PC-9 (cell line): ENCODE data around the gene CLIC2. TPM values are rescaled to one million over a fixed set of nuclear protein-coding genes. Genes with fewer than 3 reads are reported as not detected.

Source experiments
- BruUV-seq: library from RNA; stranded (reverse); fragments of 400-500 nt; replicated peaks from 2 replicates; lab custom pipeline; 2021; lab: Mats Ljungman, UMichigan
- CTCF ChIA-PET: fragments of 300-600 bp; sonication (Branson Sonifier 250); formaldehyde crosslinking; loops from one replicate; lab custom pipeline; 2022; ENCODE audit warnings: antibody characterized with exemption; lab: Charles Lee
- POLR2A ChIA-PET: fragments of 300-600 bp; sonication (Branson Sonifier 250); formaldehyde crosslinking; loops from one replicate; lab custom pipeline; 2022; ENCODE audit warnings: antibody characterized with exemption; ENCODE audit not compliant: unreplicated experiment; lab: Charles Lee
- DNase-seq, 2 experiments: peaks; one replicate each; pipeline versions ENCODE4 v3.0.0 to v3.0.0-alpha.2; 2015 to 2022; ENCODE audit warnings: mixed read lengths in 1 of 2
- H2AFZ ChIP-seq: fragments of 200-600 bp; sonication (generic); 2 replicates; pipeline ENCODE4 v1.8.1; 2017; ENCODE audit warnings: antibody characterized with exemption
- H3F3A ChIP-seq: fragments of 200-600 bp; sonication (generic); 2 replicates; pipeline ENCODE4 v1.8.1; 2017; ENCODE audit warnings: antibody characterized with exemption, mild to moderate bottlenecking, low read depth; ENCODE audit not compliant: insufficient read depth
- H3K27ac ChIP-seq: fragments of 200-600 bp; sonication (generic); 2 replicates; pipeline ENCODE4 v1.6.1; 2016; ENCODE audit warnings: mixed run types
- H3K27me3 ChIP-seq: fragments of 200-600 bp; sonication (generic); 2 replicates; pipeline ENCODE4 v1.6.1; 2016; ENCODE audit warnings: low read depth, mixed run types; ENCODE audit not compliant: insufficient read depth
- H3K36me3 ChIP-seq: fragments of 200-600 bp; sonication (generic); 2 replicates; pipeline ENCODE4 v1.6.1; 2016; ENCODE audit warnings: low read depth, mixed run types
- H3K4me1 ChIP-seq: fragments of 200-600 bp; sonication (generic); replicated peaks from 2 replicates; pipeline ENCODE4 v1.6.1; 2016; ENCODE audit warnings: mixed run types; ENCODE audit not compliant: insufficient read depth
- H3K4me2 ChIP-seq: fragments of 200-600 bp; sonication (generic); 2 replicates; pipeline ENCODE4 v1.6.1; 2017; ENCODE audit warnings: mixed run types
- H3K4me3 ChIP-seq: fragments of 200-600 bp; sonication (generic); 2 replicates; pipeline ENCODE4 v1.6.1; 2016; ENCODE audit warnings: mixed run types
- H3K79me2 ChIP-seq: fragments of 200-600 bp; sonication (generic); 2 replicates; pipeline ENCODE4 v1.6.1; 2017; ENCODE audit warnings: low read depth, mixed run types
- H3K9me2 ChIP-seq: fragments of 200-600 bp; sonication (generic); 2 replicates; pipeline ENCODE4 v1.8.1; 2017; ENCODE audit warnings: mild to moderate bottlenecking; ENCODE audit not compliant: insufficient read depth
- H3K9me3 ChIP-seq: fragments of 200-600 bp; sonication (generic); 2 replicates; pipeline ENCODE4 v1.8.1; 2016; ENCODE audit warnings: low read depth; ENCODE audit not compliant: insufficient read depth
- H4K20me1 ChIP-seq: fragments of 200-600 bp; sonication (generic); 2 replicates; pipeline ENCODE4 v1.8.1; 2017; ENCODE audit not compliant: insufficient read depth
- EZH2 ChIP-seq: fragments of 200-600 bp; sonication (generic); IDR thresholded peaks from 2 replicates; pipeline ENCODE4 v1.8.0; 2017; ENCODE audit warnings: antibody characterized with exemption, low read depth
- intact Hi-C: fragments of 100-400 bp; cut with micrococcal nuclease; formaldehyde crosslinking; loops from one replicate; pipeline ENCODE4 v1.10.0; 2022; ENCODE audit not compliant: unreplicated experiment
- total RNA-seq: library from RNA; stranded (reverse); gene quantifications from 2 replicates; pipeline ENCODE4 v1.2.3, GENCODE V29; 2021
- TF ChIP-seq, protein P1 (sequence below): fragments of 200-600 bp; sonication (generic); conservative IDR thresholded peaks from 2 replicates; pipeline ENCODE4 v1.6.1; 2017; ENCODE audit warnings: mixed run types, antibody characterized with exemption, mild to moderate bottlenecking, moderate library complexity

The CLIC2 gene
- total RNA-seq, 1 experiment from 2014 or later, result 0.17 TPM

DNA sequence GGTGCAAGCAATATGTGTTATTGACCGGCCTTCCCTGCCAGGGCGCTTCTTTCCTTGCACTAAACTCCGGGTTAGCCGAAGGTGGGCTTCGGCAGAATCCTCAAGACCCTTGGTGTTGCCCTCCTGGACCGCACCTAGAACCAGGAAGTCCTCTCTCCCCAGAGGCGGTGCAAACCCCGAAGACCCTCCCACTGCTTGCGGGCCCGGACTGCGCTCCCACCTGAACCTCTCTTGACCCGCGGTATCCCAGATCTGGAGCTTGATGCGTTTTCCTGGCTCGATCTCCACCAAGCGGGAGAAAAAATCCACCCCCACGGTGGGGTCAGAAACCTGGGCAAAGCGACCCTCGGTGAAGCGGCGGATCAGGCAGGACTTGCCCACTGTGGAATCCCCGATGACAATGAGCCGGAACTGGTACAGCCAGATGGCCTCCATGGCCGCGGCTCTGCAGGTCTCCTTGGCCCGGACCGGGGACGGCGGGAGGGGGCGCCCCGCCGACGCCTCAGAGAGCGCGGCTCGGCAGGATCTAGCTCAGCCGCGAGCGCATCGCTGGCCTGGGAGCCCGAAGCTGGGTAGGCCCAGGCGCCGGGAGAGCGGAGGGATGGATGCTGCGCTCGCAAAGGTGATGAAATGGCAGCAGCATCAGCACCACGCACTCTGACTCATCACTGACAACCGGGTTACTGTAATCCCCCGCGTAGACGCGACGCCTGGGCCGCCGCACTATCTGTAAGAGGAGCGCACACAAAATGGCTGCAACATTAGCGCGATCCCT is 70.4 kb downstream of the CLIC2 start, which contains the start of gene RAB39B:
TSS of gene RAB39B (minus strand) at position 638 of the 775 bp plus-strand sequence. CDS start at position 435, 203 bp downstream.
- intact Hi-C loops, result no loop called here
- TF ChIP-seq, protein P1, sequence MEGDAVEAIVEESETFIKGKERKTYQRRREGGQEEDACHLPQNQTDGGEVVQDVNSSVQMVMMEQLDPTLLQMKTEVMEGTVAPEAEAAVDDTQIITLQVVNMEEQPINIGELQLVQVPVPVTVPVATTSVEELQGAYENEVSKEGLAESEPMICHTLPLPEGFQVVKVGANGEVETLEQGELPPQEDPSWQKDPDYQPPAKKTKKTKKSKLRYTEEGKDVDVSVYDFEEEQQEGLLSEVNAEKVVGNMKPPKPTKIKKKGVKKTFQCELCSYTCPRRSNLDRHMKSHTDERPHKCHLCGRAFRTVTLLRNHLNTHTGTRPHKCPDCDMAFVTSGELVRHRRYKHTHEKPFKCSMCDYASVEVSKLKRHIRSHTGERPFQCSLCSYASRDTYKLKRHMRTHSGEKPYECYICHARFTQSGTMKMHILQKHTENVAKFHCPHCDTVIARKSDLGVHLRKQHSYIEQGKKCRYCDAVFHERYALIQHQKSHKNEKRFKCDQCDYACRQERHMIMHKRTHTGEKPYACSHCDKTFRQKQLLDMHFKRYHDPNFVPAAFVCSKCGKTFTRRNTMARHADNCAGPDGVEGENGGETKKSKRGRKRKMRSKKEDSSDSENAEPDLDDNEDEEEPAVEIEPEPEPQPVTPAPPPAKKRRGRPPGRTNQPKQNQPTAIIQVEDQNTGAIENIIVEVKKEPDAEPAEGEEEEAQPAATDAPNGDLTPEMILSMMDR, result no peak
- no peak for TF ChIP-seq EZH2
- H2AFZ ChIP-seq, result no peak within 1 kb of the TSS

GRCh38 chrX:155262970-155263754 is 71.3 kb downstream of the CLIC2 start:
- Histone ChIP-seq H3F3A (no peaks in the 10 kb centered on the region), H2AFZ (no peak overlapping the region), H3K4me2 (no peak overlapping the region), H3K4me1 (no peaks in the 10 kb centered on the region), H3K27me3 (no peaks in the 10 kb centered on the region), H3K9me2 (no peaks in the 10 kb centered on the region), H3K36me3 (no peaks in the 10 kb centered on the region), H3K27ac (no peak overlapping the region), H3K4me3 (no peak overlapping the region), H3K79me2 (no peaks in the 10 kb centered on the region), H3K9me3 (no peaks in the 10 kb centered on the region), H4K20me1 (no peaks in the 10 kb centered on the region)
- CTCF ChIA-PET, result no interaction called here
- BruUV-seq, result no TSS peak
- no peak for TF ChIP-seq EZH2
- POLR2A ChIA-PET, result no interaction called here
- intact Hi-C loops, result no loop called here
- DNase-seq, result no peak

More for the DNA sequence above, 70.4 kb downstream of the CLIC2 start, which contains the start of gene RAB39B:
- Histone ChIP-seq H3K4me3 (no peak within 1 kb of the TSS), H3K9me2 (no peaks in the 10 kb centered on the region), H3F3A (no peaks in the 10 kb centered on the region), H3K4me1 (no peaks in the 10 kb centered on the region), H3K27ac (no peak within 1 kb of the TSS), H3K9me3 (no peaks in the 10 kb centered on the region), H3K79me2 (no peaks in the 10 kb centered on the region), H4K20me1 (no peaks in the 10 kb centered on the region), H3K36me3 (no peaks in the 10 kb centered on the region), H3K27me3 (no peaks in the 10 kb centered on the region), H3K4me2 (no peak within 1 kb of the TSS)
- DNase-seq, result peak in 1 of 2 experiments; percentile 9
- ChIA-PET CTCF (no interaction called here), POLR2A (no interaction called here)
- no TSS peak for BruUV-seq

DNA sequence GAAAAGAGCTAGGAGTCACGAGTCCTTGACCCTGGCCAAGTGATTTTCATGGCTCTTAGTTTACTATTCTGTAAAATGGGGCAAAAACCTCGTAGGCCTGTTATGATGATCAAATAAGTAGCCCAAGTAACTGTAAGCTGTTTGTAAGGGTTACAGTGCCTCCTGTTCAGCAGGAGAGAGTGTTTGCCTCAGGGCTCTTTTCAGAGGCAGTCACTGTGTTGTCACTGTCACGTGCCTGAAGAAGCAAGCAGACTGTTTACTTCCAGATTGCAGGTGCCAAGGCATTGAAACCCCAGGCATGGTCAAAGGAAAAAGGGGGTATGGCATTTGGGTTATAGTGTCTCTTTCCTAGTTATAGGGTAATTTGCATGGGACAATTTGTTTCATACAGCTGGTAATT is 74.7 kb downstream of the CLIC2 start:
- TF ChIP-seq, protein P1, result no peak
- no peak for TF ChIP-seq EZH2

More for the DNA sequence above, 74.7 kb downstream of the CLIC2 start:
- no peak overlapping the region for H3K4me2 ChIP-seq
- H3K4me1 ChIP-seq, result no peaks in the 10 kb centered on the region
- no peaks in the 10 kb centered on the region for H3K9me2 ChIP-seq
- no peak overlapping the region for H2AFZ ChIP-seq
- CTCF ChIA-PET, result no interaction called here
- intact Hi-C loops, result no loop called here
- DNase-seq, result no peak
- no peaks in the 10 kb centered on the region for H4K20me1 ChIP-seq
- POLR2A ChIA-PET, result no interaction called here
- H3K9me3 ChIP-seq, result no peaks in the 10 kb centered on the region
- BruUV-seq, result no TSS peak
- H3K4me3 ChIP-seq, result no peak overlapping the region
- no peak overlapping the region for H3K27ac ChIP-seq
- no peaks in the 10 kb centered on the region for H3F3A ChIP-seq
- no peaks in the 10 kb centered on the region for H3K27me3 ChIP-seq
- H3K79me2 ChIP-seq, result no peaks in the 10 kb centered on the region
- no peaks in the 10 kb centered on the region for H3K36me3 ChIP-seq
